Tibial nerve (tissue), 3 donors: ENCODE results near the gene TTC7B.

Experiments used
- EP300 ChIP-seq, 2 donors: sonication (generic); formaldehyde crosslinking; IDR thresholded peaks; one replicate each; pipeline ENCODE4 v1.6.1; 2017; ENCODE audit warnings: antibody characterized with exemption in 2 of 2, mild to moderate bottlenecking in 1 of 2
- POLR2A ChIP-seq, 2 donors: fragments of 450-650 bp; IDR thresholded peaks; one replicate each; pipeline ENCODE4 v1.6.1; 2017; ENCODE audit warnings: antibody characterized with exemption in 2 of 2, mild to moderate bottlenecking in 2 of 2, moderate library complexity in 2 of 2

- TF ChIP-seq POLR2A (IDR thresholded peaks at IDR 0.05) (no peak), EP300 (IDR thresholded peaks at IDR 0.05) (no peak)
These were observed 74.6 kb downstream of the TTC7B start for GRCh38 chr14:90741682-90741946.
